HTERT RPE-1 (cell line): ENCODE measurements around the gene COL4A1.

Source experiments
- in situ Hi-C: fragments of 300-500 bp; cut with MboI; formaldehyde crosslinking; loops from 4 replicates; pipeline ENCODE4 v1.14.3; 2020; ENCODE audit warnings: low sequenced_read_pairs

The COL4A1 gene

DNA sequence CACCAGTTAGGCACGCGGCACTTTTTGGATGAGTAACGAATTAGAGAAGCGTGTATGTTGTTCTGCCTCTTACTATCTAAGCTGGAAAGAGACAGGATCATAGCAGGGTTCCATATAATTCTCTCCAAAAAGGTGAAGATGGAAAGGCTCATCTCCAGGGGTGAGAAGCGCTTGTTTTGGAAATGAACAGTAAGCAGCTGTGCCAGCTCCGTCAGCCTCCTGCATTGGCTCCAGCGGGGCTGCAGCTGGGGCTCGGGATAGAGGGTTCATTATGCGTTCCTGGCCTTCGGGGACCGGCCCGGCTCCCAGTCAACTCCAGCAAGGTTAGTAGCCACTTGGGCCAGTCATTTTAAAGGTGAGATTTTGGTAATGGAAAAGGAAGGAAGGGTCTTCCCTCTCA, 155.5 kb downstream of the COL4A1 start:
- in situ Hi-C loops = no loop called here

DNA sequence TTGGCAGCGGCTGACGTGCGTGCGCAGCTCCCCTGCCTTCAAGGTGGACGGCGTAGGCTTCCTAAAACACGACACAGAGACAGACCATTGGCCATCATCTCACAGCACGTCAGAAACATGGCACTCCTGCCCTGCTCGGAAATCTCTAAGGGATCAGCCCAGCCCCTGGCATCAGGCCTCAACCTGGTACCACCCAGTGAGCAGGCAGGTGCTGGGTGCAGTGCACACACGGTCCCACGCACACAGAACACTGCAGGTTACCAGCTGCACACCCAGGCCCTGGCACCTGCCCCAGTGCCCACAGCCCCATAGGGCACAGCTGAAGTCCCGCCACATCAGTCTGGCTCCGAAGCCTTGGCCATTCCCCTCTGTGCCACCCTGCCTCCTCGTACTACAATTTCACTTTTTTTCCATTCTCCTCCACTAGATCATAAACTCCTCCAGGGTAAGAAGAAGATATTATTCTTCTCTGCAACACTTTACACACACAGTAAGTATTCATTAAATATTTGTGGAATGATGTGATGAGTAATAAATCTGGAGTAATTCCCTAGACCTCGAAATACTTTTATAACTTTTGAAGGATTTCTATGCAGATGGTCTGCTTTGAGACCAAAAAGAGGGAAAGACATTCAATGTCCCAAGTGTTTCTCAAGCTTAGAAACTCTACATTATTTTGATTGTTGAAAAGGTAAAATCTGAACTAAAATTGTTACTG, 156.4 kb downstream of the COL4A1 start:
- in situ Hi-C loops = no loop called here

DNA sequence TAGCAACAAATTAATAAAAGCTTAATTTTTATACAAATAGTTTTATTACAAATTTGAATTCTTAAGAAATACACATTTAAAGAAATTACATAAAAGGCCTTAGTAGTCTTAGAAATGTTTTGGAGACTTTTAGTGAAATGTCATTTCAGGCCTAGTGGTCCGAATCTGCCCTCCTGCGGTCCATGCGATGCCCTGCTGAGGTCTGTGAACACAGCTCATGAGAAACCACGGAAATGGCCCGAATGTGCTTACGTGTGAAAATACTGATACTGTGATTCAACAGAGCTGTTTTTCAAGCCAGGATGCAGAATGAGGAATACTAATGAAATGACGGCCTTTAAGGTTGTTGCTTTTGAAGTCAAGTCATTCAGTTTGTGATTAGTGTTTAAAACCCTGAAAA, 157.9 kb downstream of the COL4A1 start:
- in situ Hi-C loops = no loop called here

DNA sequence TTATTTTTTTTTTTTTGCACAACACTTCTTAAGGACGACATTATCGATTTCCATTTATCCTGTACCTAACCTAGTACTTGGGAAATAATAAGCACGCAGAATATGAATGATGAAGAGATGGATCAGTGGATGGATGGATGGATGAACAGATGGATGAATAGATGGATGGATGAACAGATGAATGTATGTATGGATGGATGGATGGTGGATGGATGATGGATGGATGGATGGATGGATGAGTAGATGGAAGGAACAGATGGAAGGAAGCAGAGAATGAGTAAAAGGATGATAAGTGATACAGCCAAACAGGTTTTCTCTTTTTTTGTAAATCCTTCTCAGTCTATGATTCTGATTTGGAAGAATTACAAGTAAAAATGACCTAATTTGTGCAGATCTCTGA, 166.9 kb downstream of the COL4A1 start:
- in situ Hi-C loops = no loop called here

DNA sequence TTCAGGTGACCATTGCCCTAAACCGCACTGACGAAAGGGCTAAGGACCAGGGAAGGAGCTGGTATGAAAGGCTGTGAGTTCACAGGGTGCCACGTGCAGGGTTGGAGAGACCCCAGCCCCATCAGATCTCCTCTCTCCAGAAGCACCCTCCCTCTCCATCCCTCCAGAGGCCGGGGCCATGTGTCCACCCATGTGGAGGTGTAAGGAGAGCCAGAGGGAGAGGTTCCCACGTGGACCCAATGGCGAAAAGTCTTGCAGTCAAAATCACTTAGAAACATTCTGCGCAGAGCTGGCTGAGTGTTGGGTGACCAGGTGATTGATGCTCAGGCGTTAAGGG, 168.3 kb downstream of the COL4A1 start:
- in situ Hi-C loops = no loop called here

DNA sequence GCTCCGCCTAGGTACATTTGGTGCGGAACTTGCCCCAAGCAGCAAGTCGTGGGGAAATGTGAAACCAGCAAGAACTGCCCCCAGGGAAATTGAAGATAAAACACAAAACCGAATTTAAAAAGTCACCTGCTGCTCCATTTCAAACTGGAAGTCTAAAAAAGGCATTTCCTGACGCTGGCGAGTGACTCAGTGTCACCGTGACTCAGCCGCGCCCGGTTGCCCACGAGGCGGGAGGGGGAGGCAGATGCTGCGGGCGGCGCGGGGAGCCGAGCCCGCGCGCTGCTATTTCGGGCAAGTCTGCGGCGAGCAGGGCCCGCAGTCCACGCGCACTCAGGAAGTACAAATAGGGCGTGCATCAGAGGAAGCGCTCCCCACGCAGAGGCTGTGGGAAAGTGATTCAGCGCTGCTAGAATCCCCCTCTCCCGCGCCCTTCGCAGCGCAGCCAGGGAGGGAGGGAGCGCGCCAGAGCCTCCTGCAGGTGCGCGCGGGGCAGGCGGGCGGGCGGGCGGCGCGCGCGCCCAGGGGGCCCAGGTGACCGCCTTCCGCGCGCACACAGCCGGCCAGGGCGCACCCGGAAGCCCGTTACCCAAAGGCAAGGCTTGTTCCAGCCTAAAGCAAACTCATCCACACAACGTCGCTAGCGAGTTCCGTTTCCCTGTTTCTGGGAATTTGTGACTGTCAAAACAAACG, 168.8 kb downstream of the COL4A1 start:
- in situ Hi-C loops = no loop called here

DNA sequence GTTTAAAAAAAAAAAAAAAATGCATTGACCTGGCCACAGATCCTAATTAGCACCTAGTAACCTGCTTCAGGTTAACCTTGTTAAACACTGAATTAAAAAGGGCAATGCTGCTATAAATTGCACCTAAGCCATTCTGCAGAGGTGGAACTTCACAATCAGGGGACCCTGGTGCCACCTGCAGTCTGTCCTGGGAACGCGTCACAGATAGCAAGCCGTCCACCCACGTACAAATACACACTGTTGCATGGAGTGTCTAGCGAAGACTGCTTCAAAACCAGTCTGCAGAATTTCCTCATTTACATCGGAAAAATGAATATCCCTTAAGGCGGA, 169.3 kb downstream of the COL4A1 start:
- in situ Hi-C loops = no loop called here

DNA sequence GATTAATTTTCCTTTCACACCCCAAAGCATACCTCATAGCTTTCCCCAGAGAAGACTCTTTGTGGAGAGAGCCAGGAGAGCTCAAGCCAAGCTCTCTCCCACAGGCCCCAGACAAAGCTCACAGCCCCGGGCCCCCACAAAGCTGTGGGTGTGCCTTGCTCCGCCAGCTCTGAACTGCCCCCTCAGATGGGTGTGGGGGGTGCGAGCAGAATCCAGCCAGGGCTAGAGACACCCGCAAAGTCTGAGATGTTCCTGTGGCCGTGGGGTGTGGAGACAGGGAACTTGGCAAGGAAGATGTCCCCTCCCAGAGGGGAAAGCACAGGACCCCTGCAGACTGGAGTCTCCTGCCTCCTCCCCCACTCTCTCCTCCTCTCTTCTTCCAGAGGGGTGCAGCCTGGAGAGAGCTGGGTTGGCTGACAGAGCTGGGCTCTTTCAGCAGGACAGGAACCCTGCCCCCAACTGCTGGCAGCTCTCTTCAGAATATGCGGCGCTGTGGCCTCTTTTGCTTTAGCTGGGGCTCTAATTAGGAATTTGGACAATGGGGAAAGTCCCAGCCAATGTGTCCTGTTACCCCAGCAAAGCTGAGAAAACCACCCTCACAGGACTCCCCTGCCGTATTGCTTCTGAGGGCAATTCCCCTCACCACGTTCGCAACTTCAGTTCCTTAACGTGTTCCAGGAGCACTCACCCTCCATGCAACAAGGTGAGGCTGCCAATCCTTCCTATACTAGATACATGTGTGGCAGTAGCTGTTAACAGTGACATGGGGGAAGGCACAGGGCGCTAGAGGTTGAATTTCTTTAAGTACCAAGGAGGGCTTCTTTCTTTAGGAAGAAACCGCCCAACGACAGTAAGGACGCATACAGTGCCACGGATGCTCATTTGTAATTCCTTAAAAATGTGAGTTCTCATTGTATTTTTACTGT, 170.0 kb downstream of the COL4A1 start:
- in situ Hi-C loops = no loop called here

DNA sequence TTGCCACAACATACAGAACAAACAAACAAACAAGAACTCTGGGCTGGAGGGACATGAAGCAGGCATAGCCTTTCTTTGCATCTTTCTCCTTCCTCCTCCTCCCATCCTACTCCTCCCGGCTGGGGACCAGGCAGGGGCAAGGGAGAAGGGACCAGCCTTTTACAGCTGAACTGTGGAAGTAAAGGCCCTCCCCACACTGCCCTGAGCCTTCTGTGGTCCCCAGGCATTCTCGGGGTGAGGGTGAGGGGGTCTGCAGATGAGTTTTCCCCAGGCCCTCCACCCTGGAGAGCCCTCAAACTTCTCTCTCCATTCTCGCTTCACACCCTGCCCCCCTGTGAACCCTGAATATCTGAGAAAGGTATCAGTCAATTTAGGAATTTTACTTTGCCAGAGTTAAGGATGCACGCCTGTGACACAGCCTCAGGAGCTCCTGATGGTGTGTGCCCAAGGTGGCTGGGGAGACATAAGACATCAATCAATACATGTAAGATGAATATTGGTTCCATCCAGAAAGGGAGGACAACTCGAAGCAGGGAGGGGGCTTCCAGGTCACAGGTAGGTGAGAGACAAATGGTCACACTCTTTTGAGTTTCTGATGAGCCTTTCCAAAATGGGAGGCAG, 170.9 kb downstream of the COL4A1 start:
- in situ Hi-C loops = no loop called here

DNA sequence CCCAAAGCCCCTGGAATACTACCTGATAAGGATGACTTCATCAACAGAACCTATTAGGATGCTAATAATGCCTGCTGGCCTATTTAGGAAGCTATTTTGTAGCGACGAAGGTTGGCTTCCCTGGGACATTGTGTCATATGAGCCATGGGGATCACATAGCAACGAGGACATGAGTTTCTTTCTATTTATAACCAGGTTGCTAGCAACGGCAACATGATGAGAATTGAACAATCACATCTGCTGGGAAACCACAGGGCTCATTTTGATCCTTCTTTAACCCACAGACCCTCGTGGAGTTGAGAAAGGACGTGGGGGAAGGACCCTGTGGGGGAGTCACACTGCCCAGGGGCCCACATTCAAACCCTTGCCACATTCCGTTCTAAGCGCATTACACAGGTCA, 172.2 kb downstream of the COL4A1 start:
- in situ Hi-C loops = no loop called here

DNA sequence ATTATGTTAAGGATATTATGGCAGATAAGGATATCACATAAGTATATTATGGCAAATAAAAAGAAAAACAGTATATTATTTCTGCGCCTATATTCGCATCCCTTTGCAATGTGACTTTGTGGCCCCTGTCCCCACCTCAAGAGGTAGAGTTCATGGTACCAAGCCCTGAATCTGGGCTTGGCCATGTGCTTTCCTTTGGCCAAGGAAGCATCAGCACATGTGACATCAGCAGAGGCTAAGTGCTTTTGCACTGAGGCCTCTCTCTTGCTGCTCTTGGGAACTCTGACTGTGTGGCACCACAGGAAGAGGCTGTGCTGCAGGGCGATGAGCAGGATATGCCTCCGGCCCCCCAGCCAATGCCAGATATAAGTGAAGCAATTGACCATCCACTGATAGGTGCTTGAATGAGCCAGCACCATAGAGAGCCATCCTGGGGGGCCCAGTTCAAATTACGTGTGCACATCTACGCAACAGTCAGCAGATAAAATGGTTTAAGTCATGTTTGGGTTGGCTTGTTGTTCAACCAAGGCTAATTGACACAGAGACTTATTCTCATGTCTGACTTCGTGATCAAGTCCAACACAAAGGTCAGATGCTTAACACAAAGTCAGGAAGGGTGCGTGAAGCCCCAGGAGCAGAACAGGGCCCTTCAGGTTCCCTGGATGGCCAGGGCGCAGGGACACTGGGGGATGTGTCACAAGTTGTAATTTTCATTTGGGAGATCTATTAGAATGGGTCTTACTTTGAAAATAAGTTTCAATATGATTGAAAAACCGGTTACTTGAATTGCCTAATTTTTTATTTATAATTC, 173.3 kb downstream of the COL4A1 start:
- in situ Hi-C loops = no loop called here

DNA sequence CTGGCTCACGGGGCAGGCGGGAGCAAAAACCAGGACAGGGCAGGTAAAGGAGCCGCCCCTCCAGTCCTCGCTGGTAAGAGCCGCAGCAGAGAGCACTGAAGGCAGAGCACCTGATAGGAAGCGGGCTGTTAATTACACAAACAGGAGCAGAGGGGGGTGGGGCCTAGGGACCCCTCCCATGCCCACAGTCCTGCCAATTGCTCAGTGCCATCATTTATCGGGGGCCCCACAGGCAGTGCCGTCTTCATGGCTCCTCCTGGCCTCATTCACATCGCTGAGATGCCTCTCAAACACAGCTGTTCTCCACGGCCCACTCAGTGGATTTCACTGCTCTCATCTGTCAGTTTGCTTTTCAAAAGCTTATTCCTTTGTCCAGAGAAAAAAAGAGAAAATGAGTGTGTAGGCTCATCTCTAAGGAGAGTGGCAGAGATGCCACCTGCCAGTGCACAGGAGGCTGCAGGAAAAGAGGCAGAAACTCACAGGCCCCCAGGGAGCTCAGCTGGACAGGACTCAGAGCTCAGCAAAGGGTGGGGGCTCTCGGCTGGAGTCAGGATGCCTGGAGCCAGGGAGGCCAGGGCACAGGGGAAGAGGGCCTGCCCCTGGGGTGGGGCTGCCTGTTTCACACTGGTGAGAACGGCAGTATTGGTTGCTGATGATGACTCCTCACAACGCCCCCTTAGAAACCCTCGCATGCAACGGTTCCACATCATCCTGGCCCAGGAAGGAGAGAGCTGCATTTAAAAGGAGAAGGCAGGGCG, 174.6 kb downstream of the COL4A1 start:
- in situ Hi-C loops = no loop called here

DNA sequence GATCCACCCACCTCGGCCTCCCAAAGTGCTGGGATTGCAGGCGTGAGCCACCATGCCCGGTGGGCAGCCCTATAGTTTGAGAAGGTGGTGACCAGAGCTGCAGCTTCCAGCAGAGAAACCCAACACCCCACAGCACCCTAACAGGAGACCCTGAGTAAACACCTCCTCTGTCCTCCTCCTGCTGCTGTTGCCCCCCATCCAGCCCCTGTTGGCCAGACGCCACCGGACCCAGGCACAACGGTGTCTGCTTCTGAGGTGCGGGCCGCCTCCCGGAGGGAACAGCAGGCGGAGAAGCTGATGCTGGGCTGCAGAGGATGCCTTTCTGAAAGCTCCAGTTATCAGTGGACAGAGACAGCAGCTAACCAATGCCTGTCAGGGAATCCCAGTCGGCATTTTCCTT, 175.5 kb downstream of the COL4A1 start:
- in situ Hi-C loops = no loop called here

DNA sequence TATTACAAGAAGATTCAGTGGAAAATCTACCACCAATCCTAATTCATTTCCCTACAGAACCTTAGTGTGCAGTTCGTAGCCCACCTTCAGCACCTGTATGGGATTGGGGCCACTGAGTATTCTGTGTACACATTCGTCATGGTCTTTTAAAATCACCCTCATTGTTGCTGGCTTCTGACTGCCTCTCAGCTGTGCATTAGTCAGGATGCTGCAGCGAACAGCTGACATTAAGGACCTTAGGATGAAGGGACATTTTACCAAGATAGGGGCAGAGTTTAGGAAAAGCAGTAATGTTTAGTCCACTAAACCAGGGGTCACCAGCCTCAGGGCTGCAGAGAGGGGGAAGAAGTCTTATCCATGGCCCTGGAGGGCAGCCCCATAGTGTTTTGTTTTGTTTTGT, 176.5 kb downstream of the COL4A1 start:
- in situ Hi-C loops = no loop called here

DNA sequence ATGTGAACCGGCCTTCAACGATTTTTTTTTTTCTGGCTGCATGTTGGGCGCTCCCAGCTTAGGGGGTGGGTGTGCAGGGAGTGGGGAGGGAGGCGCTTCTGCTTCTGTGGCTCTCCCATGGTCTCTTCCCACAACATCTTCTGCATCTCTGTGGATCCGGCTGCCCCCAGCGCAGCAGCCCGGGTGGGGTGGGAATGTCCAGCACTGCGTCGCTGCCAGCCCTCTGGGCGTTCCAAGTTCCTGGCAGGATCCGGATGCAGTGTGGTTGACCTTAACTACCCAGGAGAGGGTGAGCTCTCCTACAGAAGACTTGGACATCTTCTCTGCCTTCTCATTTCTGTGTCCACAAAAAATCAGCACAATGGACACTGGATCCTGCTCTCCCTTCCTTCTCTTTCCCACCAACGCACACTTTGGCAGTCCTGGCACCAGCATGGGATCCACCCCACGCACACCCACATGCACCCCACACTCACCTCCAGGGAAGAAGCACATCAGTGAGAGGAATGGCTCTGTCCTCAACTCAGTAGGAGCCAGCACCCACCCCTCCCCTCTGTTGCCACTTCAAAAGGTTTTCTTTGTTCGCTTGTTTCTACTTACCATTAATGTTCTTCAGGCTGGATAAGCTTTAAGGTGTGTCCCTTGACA, 177.3 kb downstream of the COL4A1 start:
- in situ Hi-C loops = no loop called here

DNA sequence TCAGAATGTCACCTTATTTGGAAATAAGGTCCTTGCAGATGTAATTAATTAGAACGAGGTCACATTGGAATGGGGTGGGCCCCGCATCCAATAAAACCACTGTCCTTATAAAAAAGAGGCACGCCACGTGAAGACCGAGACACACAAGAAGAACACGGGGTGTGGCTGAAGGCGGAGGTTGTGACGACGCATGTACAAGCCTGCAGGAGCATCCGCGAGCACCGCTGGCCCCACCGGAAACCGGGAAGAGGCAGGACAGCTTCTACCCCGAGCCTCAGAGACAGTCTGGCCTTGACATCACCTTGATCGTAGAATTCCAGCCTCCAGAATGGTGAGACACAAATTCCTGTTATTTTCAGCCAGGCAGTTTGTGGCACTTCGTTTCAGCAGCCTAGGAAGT, 177.9 kb downstream of the COL4A1 start:
- in situ Hi-C loops = no loop called here

DNA sequence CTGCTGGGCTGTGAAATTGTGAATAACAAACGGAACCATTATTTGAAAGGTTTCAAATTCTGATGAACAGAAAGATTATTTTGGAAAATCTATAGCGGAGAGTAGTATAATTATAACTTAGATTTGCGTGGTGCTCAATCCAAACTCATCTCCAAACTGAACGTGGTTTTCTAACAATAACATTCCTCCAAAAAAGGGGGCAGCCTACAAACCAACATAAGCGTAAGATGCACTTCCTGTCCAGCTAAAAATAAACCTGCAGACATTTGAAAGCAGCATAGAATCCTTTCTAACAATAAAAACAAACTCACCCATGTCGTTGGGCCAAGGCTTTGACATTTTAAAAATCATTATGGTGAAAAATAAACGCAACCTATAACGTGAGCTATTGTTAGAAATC, 178.4 kb downstream of the COL4A1 start:
- in situ Hi-C loops = no loop called here

DNA sequence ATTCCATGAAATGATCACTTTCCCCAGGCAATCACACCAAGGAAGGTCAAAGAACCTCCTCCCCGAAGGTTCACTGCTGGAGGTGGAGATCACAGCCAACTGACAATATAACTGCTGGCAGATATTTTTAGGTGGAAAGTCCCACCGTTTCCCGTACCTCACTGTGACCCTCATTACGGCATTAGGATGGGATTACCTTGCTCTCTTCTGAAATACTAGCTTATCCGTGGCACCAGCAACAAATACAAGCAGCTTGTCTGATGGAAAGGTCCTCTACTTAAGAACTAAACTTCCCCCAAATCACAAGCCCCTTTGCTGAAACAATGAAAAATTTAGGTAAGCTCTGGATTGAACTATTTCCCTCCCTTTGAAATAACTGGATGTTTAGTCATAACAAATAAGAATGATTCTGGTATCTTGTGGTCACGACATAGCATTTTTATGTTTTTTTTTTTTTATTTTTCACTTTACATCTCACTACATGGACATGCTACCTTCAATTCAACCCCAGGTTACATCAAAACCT, 178.9 kb downstream of the COL4A1 start:
- in situ Hi-C loops = no loop called here

DNA sequence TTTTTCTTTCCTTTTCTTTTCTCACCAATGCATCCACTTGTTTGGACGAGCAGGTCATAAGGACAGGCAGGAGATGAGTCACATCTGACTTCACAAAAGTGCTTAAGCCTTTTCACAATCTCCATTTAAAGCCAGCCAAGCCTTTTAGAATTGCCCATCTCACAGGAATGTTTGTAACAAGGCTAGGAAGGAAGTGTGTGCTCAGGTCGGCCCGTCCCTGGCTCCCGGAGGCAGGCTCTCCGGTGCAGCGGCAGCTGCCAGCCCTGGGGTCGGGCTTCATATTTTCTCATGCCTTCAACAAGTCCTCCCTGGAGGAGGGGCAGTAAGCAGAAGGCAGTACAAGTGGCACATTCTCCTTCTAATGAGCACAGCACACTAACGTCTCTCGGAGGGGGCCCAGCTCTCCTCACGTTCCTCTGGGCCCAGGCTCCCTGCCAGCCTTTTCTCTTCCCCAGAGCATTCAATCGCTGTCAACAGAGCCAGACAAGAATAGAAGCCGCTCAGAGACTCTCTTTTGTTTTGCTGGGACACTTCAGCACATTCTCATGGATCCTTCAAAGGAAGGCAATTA, 180.5 kb downstream of the COL4A1 start:
- in situ Hi-C loops = no loop called here
